SU-DHL-6 (cell line): ENCODE results near the gene PPP3CA.
"Not testable (repeated sequence)": the region's sequence is repeated elsewhere in the genome, so short reads cannot be mapped to it uniquely, and the experiment has no call there.

Experiments used
- H2AFZ ChIP-seq: fragments of 200-600 bp; sonication (generic); 2 replicates; pipeline ENCODE4 v1.6.1; 2014; ENCODE audit warnings: low read depth, mild to moderate bottlenecking, moderate library complexity, mixed read lengths, antibody characterized with exemption, low read length; ENCODE audit not compliant: severe bottlenecking
- H3F3A ChIP-seq: fragments of 200-600 bp; shearing (Covaris generic); 2 replicates; pipeline ENCODE4 v1.6.0; 2016; ENCODE audit warnings: antibody characterized with exemption, mild to moderate bottlenecking; ENCODE audit not compliant: insufficient read depth
- H3K27ac ChIP-seq: fragments of 200-600 bp; sonication (generic); 2 replicates; pipeline ENCODE4 v1.5.1; 2016; ENCODE audit warnings: low read depth, mild to moderate bottlenecking, low read length, moderate library complexity, mixed read lengths
- H3K27me3 ChIP-seq: fragments of 200-600 bp; sonication (generic), shearing (Covaris generic); 2 replicates; pipeline ENCODE4 v1.6.0; 2014; ENCODE audit warnings: mild to moderate bottlenecking, low read length
- H3K36me3 ChIP-seq: fragments of 200-600 bp; sonication (generic); 2 replicates; pipeline ENCODE4 v1.6.1; 2014; ENCODE audit warnings: mild to moderate bottlenecking, low read length, mixed read lengths
- H3K4me2 ChIP-seq: fragments of 300-600, 200-600 bp; shearing (Covaris generic), sonication (generic); 2 replicates; pipeline ENCODE4 v1.6.0; 2014; ENCODE audit warnings: low read length, low read depth, mild to moderate bottlenecking; ENCODE audit not compliant: poor library complexity, severe bottlenecking
- H3K4me3 ChIP-seq: fragments of 200-600 bp; sonication (generic); 2 replicates; pipeline ENCODE4 v1.5.1; 2014; ENCODE audit warnings: antibody characterized with exemption, low read length, mild to moderate bottlenecking, mixed read lengths; ENCODE audit not compliant: insufficient read depth, poor library complexity, severe bottlenecking
- H3K79me2 ChIP-seq: fragments of 200-600 bp; sonication (generic); 2 replicates; pipeline ENCODE4 v1.6.1; 2014; ENCODE audit warnings: mild to moderate bottlenecking, low read length, moderate library complexity; ENCODE audit not compliant: insufficient read depth
- H3K9ac ChIP-seq: fragments of 200-600 bp; sonication (generic); 2 replicates; pipeline ENCODE4 v1.7.0; 2014; ENCODE audit warnings: mild to moderate bottlenecking, low read length
- H3K9me2 ChIP-seq: fragments of 200-600 bp; sonication (generic); replicated peaks from 2 replicates; pipeline ENCODE4 v1.6.1; 2014; ENCODE audit warnings: low read length; ENCODE audit not compliant: insufficient read depth
- H3K9me3 ChIP-seq: fragments of 200-600 bp; sonication (generic); 2 replicates; pipeline ENCODE4 v1.6.1; 2014; ENCODE audit warnings: low read length, mixed read lengths; ENCODE audit not compliant: insufficient read depth
- H4K20me1 ChIP-seq: fragments of 200-600 bp; sonication (generic); 2 replicates; pipeline ENCODE4 v1.6.1; 2014; ENCODE audit warnings: low read depth, mild to moderate bottlenecking, antibody characterized with exemption, low read length, moderate library complexity, mixed read lengths
- CTCF ChIP-seq: fragments of 200-600 bp; sonication (generic); IDR thresholded peaks from one replicate; pipeline ENCODE4 v1.5.1; 2017; ENCODE audit warnings: antibody characterized with exemption, mild to moderate bottlenecking, low read length, moderate library complexity; ENCODE audit not compliant: insufficient read depth, poor library complexity, severe bottlenecking
- EZH2phosphoT487 ChIP-seq: fragments of 200-600 bp; sonication (generic), shearing (Covaris generic); conservative IDR thresholded peaks from 2 replicates; pipeline ENCODE4 v1.6.1; 2018; ENCODE audit warnings: mild to moderate bottlenecking, antibody characterized with exemption, low read length, moderate library complexity, mixed read lengths

The PPP3CA gene

GRCh38 chr4:101101072-101101471 lies 246.3 kb downstream of the PPP3CA start:
- H3K4me3 ChIP-seq, result no peak overlapping the region
- H3K9me2 ChIP-seq, result no peaks in the 10 kb centered on the region
- no peaks in the 10 kb centered on the region for H4K20me1 ChIP-seq
- no peaks in the 10 kb centered on the region for H3K9me3 ChIP-seq
- H3K27me3 ChIP-seq, result no peaks in the 10 kb centered on the region
- no peak overlapping the region for H2AFZ ChIP-seq
- H3K36me3 ChIP-seq, result no peaks in the 10 kb centered on the region
- no peak overlapping the region for H3K27ac ChIP-seq
- H3K9ac ChIP-seq, result no peak overlapping the region
- TF ChIP-seq EZH2phosphoT487, result no peak
- TF ChIP-seq CTCF, result no peak
- H3K79me2 ChIP-seq, result no peaks in the 10 kb centered on the region
- no peaks in the 10 kb centered on the region for H3F3A ChIP-seq
- H3K4me2 ChIP-seq, result no peak overlapping the region

- H3K4me2 ChIP-seq, result no peak overlapping the region
- H3K27me3 ChIP-seq, result no peaks in the 10 kb centered on the region
- H3K9me2 ChIP-seq, result no peaks in the 10 kb centered on the region
- no peaks in the 10 kb centered on the region for H3F3A ChIP-seq
- H4K20me1 ChIP-seq, result no peaks in the 10 kb centered on the region
- H3K9me3 ChIP-seq, result no peaks in the 10 kb centered on the region
- no peaks in the 10 kb centered on the region for H3K36me3 ChIP-seq
- no peak overlapping the region for H3K27ac ChIP-seq
- TF ChIP-seq CTCF, result no peak
- TF ChIP-seq EZH2phosphoT487, result no peak
- H2AFZ ChIP-seq, result no peak overlapping the region
- no peak overlapping the region for H3K9ac ChIP-seq
- no peaks in the 10 kb centered on the region for H3K79me2 ChIP-seq
- H3K4me3 ChIP-seq, result no peak overlapping the region
Observed at GRCh38 chr4:101098666-101099400, 248.5 kb downstream of the PPP3CA start.

- H3K27me3 ChIP-seq, H3K9me2 ChIP-seq, H3K36me3 ChIP-seq, H3K4me2 ChIP-seq, H3K9me3 ChIP-seq, H3K4me3 ChIP-seq, H2AFZ ChIP-seq, H4K20me1 ChIP-seq, H3K27ac ChIP-seq, H3K79me2 ChIP-seq, H3F3A ChIP-seq, H3K9ac ChIP-seq: not testable (repeated sequence)
Observed at GRCh38 chr4:101092609-101093008, 254.7 kb downstream of the PPP3CA start.

GRCh38 chr4:101089168-101089567 lies 258.2 kb downstream of the PPP3CA start:
- no peaks in the 10 kb centered on the region for H3K36me3 ChIP-seq
- H3K4me3 ChIP-seq, result no peak overlapping the region
- no peaks in the 10 kb centered on the region for H3K9me3 ChIP-seq
- H3K27me3 ChIP-seq, result no peaks in the 10 kb centered on the region
- H3K9me2 ChIP-seq, result no peaks in the 10 kb centered on the region
- no peak overlapping the region for H2AFZ ChIP-seq
- H3K27ac ChIP-seq, result no peak overlapping the region
- H3K9ac ChIP-seq, result no peak overlapping the region
- no peaks in the 10 kb centered on the region for H3K79me2 ChIP-seq
- H3F3A ChIP-seq, result 0 out of 2 replicates have a peak, but pooled peaks cover 4% of the 10 kb centered on the region
- H3K4me2 ChIP-seq, result no peak overlapping the region
- TF ChIP-seq CTCF (no peak), EZH2phosphoT487 (no peak)
- no peaks in the 10 kb centered on the region for H4K20me1 ChIP-seq
